ENCODE results near the gene MSH6.
A peak's percentile ranks its signal among the peaks of the same experiment; 100 is the strongest.

Gene MSH6, protein sequence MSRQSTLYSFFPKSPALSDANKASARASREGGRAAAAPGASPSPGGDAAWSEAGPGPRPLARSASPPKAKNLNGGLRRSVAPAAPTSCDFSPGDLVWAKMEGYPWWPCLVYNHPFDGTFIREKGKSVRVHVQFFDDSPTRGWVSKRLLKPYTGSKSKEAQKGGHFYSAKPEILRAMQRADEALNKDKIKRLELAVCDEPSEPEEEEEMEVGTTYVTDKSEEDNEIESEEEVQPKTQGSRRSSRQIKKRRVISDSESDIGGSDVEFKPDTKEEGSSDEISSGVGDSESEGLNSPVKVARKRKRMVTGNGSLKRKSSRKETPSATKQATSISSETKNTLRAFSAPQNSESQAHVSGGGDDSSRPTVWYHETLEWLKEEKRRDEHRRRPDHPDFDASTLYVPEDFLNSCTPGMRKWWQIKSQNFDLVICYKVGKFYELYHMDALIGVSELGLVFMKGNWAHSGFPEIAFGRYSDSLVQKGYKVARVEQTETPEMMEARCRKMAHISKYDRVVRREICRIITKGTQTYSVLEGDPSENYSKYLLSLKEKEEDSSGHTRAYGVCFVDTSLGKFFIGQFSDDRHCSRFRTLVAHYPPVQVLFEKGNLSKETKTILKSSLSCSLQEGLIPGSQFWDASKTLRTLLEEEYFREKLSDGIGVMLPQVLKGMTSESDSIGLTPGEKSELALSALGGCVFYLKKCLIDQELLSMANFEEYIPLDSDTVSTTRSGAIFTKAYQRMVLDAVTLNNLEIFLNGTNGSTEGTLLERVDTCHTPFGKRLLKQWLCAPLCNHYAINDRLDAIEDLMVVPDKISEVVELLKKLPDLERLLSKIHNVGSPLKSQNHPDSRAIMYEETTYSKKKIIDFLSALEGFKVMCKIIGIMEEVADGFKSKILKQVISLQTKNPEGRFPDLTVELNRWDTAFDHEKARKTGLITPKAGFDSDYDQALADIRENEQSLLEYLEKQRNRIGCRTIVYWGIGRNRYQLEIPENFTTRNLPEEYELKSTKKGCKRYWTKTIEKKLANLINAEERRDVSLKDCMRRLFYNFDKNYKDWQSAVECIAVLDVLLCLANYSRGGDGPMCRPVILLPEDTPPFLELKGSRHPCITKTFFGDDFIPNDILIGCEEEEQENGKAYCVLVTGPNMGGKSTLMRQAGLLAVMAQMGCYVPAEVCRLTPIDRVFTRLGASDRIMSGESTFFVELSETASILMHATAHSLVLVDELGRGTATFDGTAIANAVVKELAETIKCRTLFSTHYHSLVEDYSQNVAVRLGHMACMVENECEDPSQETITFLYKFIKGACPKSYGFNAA (N-terminal part only)

DNA sequence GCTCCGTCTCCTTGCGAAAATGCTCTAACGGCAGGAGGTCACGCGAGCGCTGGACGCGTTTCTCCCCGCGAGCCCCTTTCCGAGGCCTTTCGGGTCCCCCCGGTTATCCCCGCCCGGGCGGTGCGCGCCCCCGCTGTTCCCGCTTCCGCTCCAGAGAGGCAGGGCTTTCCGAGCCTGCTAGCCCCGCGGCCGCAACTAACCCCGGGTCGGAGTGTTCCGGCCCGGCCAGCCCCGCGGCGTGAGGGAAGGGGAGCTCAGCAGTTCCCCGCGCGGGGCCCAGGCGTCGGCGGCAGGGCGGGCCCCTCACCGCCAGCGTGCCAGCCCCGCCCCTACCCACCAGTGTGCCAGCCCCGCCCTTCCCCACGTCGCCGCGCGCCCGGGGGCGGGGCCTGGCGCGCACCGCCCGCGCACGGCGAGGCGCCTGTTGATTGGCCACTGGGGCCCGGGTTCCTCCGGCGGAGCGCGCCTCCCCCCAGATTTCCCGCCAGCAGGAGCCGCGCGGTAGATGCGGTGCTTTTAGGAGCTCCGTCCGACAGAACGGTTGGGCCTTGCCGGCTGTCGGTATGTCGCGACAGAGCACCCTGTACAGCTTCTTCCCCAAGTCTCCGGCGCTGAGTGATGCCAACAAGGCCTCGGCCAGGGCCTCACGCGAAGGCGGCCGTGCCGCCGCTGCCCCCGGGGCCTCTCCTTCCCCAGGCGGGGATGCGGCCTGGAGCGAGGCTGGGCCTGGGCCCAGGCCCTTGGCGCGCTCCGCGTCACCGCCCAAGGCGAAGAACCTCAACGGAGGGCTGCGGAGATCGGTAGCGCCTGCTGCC, at the start of gene MSH6:
Gene MSH6 (plus strand): TSS at position 475 of the 815 bp plus-strand sequence. CDS start 89 bp downstream, at position 564.
- H3K27ac ChIP-seq: peak within 1 kb of the TSS; percentile 62
- peak; percentile 34 for DNase-seq (ENCODE audit: low read depth, low spot score)

DNA sequence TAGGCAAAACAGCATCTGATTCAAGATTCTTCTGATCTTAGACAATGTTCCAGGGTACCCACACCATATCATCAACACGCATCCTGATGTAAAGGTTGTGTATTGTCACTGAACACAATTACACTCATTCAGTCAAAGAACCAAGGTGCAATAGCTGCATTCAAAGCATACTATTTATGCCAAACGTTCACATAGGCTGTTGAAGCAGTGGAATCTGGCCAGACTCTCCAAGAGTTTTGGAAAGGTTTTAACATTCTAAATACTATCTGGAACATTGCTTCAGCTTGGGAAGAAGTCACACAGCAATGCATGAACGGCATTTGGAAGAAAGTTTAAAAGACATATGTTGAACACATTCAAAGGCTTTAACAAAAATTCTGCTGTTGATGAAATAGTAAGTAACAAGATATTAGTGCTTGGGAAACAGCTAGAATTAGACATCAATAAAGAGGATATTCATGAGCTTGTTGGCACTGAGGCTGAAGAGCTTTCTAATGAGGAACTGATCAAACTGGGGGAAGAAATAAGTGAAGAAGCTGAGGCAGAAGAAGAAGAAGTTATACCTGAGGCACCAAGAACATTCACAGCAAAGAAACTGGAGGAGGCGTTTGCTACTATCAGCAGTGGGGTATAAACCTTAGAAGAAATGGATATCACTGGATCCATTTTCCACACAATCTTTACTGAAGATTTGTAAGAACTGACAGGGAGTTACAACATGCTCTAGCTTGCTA, 47.6 kb upstream of the MSH6 start:
- DNase-seq (ENCODE audit: low read depth, low spot score): no peak
- no peak overlapping the region for H3K27ac ChIP-seq

DNA sequence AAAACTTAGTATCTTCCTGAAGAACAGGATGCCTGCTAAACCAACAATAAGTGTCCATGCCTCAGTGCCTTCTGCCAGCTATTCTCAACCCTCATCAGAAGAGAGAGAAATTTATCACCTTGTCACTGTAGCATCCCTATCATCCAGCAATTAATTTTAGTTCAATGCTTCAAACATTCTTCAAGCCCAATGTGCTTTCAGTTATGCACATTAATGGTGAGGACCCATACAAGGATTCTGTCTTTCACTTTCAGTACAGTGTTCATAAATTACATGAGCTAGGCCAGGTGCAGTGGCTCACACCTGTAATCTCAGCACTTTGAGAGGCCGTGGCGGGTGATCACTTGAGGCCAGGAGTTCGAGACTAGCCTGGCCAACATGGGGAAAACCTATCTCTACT, 47.0 kb upstream of the MSH6 start:
- DNase-seq (ENCODE audit: low read depth, low spot score): no peak
- H3K27ac ChIP-seq: no peak overlapping the region

DNA sequence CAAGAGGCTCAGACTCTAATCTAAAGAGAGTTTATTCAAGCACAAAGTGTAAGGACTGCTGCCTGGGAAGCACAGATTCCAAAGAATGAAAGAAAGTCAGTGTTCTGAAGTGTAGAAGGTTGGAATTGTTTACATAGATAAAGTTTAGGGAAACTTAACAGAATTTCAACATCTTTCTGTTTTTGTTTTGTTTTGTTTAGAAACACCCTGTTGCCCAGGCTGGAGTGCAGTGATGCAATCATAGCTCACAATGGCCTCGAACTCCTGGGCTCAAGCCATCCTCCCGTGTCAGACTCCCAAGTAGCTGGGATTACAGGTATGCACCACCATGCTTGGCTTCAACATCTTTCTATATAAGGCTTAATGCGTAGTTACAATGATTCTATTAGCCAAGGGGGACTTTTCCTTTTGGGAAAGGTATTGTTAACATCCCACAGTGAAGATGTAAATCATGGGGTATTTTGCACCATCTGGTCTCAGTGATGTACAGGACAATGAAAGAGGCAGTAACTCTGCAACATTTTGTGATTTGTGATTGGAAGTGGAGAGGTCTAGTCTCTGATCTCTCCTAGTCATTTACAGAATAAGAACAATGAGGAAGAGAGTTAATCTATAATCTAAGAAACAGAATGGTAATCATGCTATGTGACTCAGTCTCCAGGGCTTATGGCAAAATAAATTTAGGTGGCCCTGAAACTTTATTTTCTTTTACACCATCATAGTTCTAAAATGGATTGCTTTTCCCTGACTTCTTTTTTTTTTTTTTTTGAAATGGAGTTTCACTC, 45.6 kb upstream of the MSH6 start:
- no peak for DNase-seq (ENCODE audit: low read depth, low spot score)
- H3K27ac ChIP-seq: no peak overlapping the region

DNA sequence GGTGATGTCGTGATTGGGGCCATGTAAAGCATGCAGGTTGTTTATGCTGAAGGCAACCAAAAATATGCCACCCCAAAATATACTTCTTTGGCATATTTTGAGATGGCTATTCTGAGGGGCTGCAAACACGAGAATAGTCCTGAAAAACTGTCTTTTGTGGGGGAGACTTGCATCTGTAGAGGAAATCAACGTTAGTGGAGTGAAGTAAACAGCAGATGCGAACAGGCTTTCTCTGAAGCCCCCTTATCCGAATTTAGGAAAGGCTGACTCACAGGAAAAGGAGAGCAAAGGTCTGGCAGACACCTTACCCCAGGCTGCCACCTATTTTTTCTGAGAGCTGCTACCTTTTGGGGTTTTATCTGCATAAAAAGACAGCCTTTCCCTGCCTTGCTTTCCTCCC, 44.6 kb upstream of the MSH6 start:
- DNase-seq (ENCODE audit: low read depth, low spot score): no peak
- no peak overlapping the region for H3K27ac ChIP-seq

DNA sequence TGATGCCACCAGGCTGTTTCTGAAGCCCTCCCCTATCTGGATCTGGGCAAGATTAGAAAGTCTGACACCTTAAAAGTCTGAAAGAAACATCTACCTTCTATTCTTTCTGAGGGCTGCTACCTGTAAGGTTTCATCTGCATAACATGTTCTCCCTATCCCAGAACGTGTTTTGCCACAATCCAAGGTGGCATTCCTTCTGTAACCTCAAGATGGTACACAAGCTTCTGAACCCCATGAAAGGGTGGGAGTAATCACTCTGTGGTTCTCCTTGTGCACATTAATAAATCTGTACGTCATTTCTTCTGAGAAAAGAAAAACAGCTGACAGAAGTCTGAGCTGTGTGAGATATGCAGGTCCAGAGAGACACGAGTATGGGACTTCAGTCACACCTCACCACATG, 41.8 kb upstream of the MSH6 start:
- H3K27ac ChIP-seq: no peak overlapping the region
- DNase-seq (ENCODE audit: low read depth, low spot score): peak; percentile 14

DNA sequence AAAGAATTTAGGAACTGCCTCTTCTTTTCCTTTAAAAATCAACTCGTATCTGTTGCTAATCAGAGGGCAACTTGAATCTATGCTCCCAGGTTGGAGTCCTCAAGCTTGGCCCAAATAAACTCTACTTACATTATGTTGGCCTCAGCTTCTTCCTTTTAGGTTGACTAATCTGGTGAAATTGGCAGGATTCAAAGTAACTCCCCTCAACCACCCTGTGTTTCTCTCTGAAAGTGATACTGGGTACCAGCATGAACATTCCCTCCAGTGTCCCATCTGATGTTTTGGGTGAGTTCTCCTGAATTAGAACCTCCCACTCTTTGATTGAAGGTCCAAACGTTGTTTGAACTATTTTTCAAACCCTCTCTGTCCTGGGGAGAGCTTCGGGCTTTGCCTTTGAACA, 41.3 kb upstream of the MSH6 start:
- no peak overlapping the region for H3K27ac ChIP-seq
- no peak for DNase-seq (ENCODE audit: low read depth, low spot score)

DNA sequence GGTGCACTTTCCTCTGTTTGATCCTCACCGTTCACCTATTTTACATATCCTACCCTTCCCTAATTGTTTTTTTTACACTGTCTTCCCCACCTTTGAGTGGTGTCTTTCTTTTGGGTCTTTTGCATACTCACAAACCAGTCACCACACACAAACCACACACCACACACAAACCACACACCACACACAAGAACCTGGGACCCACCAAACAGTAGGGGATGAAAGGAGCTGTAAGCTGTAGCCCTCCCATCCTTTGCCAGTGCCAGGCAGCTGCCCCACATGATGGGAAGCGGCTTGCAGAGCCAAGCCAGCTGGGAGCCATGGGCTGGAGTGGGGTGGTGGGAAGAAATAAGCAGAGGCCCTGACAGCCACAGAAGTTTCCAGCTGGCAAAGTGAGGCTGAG, 38.9 kb upstream of the MSH6 start:
- H3K27ac ChIP-seq: no peak overlapping the region
- no peak for DNase-seq (ENCODE audit: low read depth, low spot score)

DNA sequence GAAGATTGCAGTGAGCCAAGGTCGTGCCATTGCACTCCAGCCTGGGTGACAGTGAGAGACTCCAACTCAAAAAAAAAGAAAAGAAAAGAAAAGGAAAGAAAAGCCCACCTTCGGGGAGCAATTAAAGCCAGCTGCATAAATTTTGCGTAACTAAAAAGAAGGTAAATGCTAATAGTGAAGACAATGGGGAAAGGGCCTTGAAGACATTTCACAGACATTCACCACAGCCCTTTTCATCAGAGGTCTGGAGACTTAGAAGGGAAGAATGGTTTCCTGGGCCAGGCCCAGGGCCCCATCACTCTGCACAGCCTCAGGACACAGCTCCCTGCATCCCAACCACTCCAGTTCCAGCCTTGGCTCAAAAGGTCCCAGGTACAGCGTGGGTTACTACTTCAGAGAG, 35.1 kb upstream of the MSH6 start:
- DNase-seq (ENCODE audit: low read depth, low spot score): no peak
- no peak overlapping the region for H3K27ac ChIP-seq

DNA sequence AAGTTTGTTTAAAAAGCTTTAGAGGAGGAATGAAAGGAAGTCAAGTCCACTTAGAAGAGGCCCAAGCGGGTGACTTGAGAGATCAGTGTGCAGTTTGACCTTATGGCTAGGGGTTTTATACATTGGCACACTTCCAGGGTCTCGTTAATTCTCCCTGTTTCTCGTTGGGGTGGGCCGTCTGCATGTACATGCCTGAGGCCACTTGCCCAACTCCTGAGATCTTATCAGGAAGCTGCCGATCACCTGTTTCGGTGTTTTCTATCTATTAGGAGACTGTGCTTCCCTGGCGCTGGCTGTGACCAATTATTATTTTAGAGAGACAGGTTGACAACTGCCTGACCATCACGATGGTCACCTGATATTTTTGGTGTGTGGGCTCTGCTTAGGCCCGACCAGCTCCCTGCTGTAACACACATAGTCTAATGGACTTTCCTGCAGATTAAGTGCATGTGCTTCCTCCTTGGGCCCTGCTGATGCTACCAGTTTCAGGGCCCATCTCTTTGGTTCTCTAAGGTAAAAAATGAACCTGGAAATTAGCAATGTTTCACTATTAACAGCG, 31.0 kb upstream of the MSH6 start:
- no peak overlapping the region for H3K27ac ChIP-seq
- no peak for DNase-seq (ENCODE audit: low read depth, low spot score)

DNA sequence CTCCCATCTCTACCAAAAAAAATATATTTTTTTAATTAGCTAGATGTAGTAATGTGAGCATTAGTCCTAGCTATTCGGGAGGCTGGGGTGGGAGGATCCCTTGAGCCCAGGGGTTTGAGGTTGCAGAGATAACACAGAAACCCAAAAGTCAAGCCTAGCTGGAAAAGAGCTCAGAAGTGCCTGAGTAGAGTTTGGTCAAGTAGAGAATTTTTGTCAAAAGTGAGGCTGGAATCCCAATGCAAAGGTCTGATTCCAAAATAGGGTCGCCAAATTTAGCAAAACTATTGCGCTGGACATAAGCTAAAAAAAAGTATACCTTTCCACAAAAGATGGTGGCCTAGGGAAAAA, 15.5 kb upstream of the MSH6 start:
- DNase-seq (ENCODE audit: low read depth, low spot score): no peak
- H3K27ac ChIP-seq: no peak overlapping the region

DNA sequence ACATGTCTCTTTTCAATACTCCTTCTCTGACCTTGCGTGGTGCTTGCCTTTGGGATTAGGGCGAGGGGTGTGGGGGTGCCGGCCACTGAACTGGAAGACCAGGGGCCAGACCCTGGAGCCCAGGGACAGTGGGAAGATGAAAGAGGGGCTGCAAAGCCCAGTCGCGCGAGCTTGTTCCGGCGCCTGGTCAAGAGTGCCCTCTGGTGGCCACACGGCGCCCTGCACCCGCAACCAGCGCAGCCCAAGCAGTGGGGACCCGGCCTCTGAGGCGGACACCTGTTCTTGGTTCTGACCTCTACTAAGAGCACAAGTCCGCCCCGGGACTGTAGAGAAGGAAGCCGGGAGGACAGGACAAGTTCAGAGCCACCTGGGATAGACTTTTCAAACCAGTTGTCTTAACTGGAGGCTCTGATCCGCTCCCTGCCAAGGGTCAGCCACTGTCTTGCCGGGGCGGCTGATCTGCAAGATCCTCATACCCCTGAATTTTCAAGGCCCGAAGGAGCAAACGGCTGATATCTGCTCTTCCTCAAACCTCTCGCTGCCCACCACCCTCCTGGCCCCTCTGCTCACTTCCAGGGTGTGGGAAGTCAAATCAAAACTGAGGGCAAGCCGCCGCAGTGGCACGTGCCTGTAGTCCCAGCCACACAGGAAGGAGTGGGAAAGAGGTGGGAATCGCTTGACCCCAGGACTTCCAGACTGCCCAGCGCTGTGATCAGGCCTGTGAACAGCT, 14.9 kb upstream of the MSH6 start:
- DNase-seq (ENCODE audit: low read depth, low spot score): no peak
- no peak overlapping the region for H3K27ac ChIP-seq

DNA sequence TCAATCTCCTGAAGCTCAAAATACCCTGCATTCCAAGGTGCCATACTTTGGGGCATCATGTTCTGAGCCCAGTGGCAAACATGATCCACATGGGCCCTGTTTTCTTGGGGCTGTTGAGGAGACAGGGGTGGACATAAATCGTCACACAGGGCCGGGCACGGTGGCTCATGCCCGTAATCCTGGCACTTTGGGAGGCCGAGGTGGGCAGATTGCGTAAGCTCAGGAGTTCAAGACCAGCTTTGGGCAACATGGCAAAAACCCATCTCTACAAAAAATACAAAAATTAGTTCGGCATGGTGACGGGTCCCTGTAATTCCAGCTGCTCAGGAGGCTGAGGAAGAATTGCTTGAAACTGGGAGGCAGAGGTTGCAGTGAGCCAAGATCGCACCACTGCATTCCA, 13.6 kb upstream of the MSH6 start:
- DNase-seq (ENCODE audit: low read depth, low spot score): no peak
- no peak overlapping the region for H3K27ac ChIP-seq

DNA sequence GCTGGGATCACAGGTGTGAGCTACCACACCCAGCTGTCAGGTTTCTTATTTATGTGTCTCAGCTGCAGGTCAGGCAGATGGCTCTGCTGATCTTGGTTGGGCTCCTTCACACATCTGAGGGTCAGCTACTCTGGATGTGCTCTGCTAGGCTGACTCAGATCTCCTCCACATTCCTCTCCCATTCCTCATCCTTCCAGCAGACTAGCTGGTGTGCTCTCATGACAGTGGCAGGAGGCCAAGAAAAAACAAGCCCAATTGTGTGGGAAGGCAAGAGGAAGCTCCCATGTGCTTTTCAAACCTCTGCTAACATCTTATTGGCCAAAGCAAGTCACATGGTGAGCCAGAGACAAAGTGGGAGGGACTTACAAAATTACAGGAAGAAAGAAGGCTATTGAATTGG, 11.7 kb upstream of the MSH6 start:
- DNase-seq (ENCODE audit: low read depth, low spot score): peak; percentile 96
- peak overlapping the region; percentile 55 for H3K27ac ChIP-seq

DNA sequence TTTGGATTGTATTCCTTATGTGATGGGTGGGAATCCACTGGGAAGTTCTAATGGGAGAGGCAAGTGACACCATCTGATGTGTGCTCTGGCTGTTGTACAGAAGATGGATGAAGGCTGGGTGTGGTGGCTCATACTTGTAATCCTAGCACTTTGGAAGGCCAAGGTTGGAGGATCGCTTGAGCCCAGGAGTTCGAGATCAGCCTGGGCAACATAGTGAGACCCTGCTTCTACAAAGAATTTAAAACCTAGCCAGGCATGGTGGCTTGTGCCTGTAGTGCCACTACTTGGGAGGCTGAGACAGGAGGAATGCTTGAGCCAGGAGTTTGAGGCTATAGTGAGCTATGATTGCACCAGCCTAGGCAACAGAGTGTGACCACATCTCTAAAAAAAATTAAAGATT, 10.6 kb upstream of the MSH6 start:
- no peak for DNase-seq (ENCODE audit: low read depth, low spot score)
- no peak overlapping the region for H3K27ac ChIP-seq

DNA sequence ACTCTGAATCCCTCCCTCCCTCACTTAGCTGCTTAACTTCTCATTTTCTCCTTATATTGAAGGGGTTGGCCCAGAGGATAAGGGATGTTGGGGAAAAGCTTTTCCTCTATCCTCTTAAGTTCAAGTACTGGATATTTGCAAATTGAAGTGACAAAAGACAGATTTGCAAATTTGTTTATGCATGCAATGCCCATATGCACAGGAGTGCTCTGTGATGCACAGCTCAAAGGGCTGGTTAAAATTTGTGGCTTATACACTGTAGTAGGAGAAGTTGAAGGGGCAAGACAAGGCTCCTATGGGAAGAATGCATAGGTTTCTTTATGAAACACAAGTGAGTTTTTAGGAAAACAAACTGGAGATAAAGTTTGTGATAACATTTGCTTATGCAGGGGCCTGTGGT, 8.4 kb upstream of the MSH6 start:
- no peak overlapping the region for H3K27ac ChIP-seq
- no peak for DNase-seq (ENCODE audit: low read depth, low spot score)

DNA sequence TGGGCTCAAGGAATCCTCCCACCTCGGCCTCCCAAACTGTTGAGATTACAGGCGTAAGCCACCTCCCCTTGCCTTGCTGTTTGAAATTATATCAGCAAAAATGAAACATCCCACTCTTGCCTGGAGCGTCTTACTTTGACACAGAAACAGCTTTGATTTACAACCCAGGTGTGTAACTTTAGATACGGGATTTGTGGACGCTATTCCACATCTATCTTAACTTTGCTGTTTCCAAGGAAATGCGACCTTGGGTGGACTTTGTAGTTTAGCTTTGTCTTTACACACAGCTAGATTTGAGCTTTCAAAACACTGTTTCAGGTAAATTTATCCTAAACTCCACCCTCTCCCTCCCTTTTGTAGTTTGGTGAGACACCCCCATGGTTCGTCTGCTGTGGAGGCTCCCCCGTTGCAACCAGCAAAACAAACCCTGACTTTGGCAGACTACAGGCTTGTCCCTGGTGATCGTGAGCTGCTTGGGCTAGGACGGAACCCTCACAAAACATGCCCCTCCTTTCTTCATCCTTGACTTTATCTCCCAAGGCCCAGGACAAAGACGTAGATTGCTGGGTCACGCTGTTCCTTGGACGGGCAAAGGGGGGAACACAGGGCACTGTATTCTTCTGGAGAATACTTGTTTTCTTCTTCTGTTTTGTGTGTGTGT, 5.5 kb upstream of the MSH6 start:
- no peak overlapping the region for H3K27ac ChIP-seq
- no peak for DNase-seq (ENCODE audit: low read depth, low spot score)

All from epithelial cell of prostate (primary cell).